AG08396 (cell line): ENCODE measurements around the gene TMPRSS13.

ENCODE experiments used
- DNase-seq: peaks from one replicate; pipeline ENCODE4 v3.0.0; 2012; ENCODE audit warnings: low spot score, mixed read lengths

The TMPRSS13 gene

DNA sequence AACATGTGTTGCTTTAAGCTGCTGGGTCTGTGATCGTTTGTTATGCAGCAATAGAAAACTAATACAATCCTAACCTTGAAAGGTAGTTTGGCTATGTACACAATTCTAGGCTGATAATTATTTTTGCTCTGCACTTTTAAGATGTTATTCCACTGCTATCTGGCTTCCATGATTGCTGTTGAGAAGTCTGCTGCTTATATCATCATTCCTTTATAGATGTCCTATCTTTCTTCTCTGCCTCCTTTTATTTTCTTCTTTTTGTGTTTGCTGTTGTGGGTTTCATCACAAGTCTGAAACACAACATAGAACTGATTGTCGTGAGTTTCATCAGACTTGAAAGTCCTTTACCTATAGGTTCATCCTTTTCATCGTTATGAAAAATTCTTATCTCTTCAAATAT is 76.9 kb downstream of the TMPRSS13 start:
- no peak for DNase-seq

DNA sequence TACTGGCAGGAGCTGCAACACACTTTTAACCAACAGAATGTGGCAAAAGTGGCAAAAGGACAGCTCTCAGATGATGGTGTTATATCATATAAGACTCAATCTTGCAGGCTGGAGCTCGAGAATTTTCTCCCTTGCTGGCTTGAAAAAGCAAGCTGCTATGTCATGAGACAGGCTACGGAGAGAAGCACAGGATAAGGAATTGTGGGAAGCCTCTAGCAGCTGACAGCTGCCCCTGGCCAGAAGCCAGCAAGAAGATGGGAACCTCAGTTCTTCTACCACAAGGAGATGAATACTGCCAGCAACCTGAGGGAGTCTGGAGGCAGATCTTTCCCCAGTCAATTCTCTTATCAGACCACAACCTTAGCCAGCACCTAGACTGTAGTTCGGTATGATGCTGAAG is 77.3 kb downstream of the TMPRSS13 start:
- DNase-seq: no peak

DNA sequence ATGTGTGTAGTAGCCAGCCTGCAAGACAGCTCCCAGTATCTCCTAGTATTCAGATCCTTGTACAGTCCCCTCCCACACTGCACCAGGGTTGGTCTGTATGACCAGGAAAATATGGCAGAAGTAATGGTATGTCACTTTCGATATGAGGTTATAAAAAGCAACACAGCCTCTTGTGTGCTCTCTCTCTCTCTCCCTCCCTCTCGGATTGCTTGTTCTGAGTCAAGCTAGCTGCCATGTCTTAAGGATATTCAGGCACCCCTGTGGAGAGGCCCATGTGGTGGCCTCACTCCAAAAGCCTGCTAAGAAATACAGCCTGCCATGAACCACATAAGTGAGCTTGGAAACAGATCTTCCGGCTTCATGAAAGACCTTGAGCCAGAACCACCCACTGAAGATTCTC is 78.1 kb downstream of the TMPRSS13 start:
- no peak for DNase-seq
